NB4 (cell line): ENCODE measurements around the gene OR10X1.

Experiments used
- MAX ChIP-seq: IDR thresholded peaks from 2 replicates; pipeline ENCODE4 v1.6.1; 2011; ENCODE audit warnings: low read depth, low read length
- POLR2A ChIP-seq: IDR thresholded peaks from 2 replicates; pipeline ENCODE4 v1.6.1; 2011; ENCODE audit warnings: mild to moderate bottlenecking; ENCODE audit not compliant: insufficient read length; ENCODE audit errors: extremely low read depth
- TF ChIP-seq, protein P1 (sequence below): IDR thresholded peaks from one replicate; pipeline ENCODE4 v1.5.1; 2012; ENCODE audit warnings: low read depth, low read length

GRCh38 chr1:158577561-158577960 is 2.1 kb downstream of the OR10X1 start:
- TF ChIP-seq POLR2A (no peak), MAX (no peak)
- TF ChIP-seq, protein P1, sequence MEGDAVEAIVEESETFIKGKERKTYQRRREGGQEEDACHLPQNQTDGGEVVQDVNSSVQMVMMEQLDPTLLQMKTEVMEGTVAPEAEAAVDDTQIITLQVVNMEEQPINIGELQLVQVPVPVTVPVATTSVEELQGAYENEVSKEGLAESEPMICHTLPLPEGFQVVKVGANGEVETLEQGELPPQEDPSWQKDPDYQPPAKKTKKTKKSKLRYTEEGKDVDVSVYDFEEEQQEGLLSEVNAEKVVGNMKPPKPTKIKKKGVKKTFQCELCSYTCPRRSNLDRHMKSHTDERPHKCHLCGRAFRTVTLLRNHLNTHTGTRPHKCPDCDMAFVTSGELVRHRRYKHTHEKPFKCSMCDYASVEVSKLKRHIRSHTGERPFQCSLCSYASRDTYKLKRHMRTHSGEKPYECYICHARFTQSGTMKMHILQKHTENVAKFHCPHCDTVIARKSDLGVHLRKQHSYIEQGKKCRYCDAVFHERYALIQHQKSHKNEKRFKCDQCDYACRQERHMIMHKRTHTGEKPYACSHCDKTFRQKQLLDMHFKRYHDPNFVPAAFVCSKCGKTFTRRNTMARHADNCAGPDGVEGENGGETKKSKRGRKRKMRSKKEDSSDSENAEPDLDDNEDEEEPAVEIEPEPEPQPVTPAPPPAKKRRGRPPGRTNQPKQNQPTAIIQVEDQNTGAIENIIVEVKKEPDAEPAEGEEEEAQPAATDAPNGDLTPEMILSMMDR = no peak
